Measurements from ENCODE around the gene RALGPS2. TPM values are rescaled to one million over a fixed set of nuclear protein-coding genes. Genes with fewer than 3 reads are reported as not detected.
A peak's percentile ranks its signal among the peaks of the same experiment; 100 is the strongest.

The RALGPS2 gene, protein sequence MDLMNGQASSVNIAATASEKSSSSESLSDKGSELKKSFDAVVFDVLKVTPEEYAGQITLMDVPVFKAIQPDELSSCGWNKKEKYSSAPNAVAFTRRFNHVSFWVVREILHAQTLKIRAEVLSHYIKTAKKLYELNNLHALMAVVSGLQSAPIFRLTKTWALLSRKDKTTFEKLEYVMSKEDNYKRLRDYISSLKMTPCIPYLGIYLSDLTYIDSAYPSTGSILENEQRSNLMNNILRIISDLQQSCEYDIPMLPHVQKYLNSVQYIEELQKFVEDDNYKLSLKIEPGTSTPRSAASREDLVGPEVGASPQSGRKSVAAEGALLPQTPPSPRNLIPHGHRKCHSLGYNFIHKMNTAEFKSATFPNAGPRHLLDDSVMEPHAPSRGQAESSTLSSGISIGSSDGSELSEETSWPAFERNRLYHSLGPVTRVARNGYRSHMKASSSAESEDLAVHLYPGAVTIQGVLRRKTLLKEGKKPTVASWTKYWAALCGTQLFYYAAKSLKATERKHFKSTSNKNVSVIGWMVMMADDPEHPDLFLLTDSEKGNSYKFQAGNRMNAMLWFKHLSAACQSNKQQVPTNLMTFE
- 16.0 TPM for total RNA-seq

DNA sequence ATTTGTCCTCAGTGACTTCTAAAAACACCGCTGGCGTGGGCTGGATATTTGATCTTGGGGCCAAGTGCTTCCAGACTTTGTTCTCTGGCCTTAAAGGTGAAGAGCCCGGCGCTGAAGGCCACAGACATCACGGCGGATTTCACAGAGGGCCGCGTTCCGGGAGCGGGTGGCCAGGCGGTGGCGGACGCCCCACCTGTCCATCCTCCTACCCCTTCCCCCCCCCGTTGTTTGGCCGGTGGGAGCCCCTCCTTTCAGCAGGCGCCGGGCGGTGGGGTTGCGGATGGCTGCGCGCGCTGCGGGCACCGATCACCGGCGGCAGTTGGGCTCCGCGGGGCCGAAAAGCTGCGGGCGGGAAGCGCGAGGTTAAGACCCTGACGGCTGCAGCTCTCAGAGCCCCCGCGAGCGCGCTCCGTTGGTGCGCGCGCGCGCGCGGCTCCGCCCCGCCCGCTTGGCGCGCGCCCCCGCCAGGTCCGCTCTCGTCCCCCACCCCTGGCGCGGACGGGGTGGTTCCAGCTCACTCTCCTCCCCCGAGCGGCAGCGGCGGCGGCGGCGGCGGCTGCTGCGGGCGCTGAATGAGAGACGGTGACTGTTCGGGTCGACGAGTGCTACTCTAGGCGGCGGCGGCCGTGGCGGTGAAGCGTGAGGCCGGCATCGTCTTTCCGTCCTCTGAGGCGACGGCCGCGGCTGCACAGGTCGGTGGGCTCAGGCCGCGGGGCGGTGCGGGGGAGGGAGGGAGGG, at the start of gene RALGPS2:
Gene RALGPS2, plus strand, starts transcription at position 517 of the 738 bp plus-strand sequence. CDS start 51,521 bp downstream, outside the sequence.
- ATAC-seq (peak; percentile 92), DNase-seq (ENCODE audit: low spot score) (peak; percentile 81)
- intact Hi-C loops (cut with DNase I) = no loop called here

DNA sequence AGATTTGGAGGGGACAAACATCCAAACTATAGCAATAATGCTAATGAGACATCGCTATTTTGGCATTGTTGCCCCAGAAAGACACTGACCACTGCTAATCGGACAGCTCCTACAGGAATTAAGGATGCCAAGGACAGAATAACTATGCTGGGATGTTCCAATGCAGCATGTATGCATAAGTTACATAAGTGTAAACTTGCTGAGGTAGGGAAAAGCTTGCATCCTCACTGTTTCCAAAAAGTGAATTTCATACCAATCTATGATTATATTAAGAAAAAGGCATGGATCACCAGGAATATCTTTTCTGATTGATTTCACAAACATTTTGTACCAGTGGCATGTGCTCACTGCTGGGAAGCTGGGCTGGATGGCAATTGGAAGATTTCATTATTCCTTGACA, 45.8 kb upstream of the RALGPS2 start:
- intact Hi-C loops (cut with DNase I) = no loop called here
- ATAC-seq = no peak
- DNase-seq (ENCODE audit: low spot score) = no peak

DNA sequence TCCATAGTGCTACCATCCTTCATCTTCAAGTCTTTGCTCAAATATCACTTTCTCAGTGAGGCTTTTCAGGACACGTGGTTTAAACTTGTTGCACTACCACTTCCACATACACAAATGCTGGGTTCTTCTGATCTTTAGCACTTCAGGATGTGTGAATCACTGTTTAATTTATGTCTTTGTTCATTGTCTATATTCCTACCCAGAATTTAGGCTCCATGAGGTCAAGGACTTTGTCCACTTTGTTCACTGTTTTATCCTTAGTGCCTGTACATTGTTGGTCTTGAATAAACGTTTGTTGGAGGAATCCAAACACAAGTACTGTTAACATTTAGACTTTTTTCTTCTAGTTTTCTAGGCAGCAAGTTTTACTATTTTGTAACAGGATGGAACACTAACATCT, 42.6 kb upstream of the RALGPS2 start:
- ATAC-seq (no peak), DNase-seq (ENCODE audit: low spot score) (no peak)
- intact Hi-C loops (cut with DNase I) = no loop called here

DNA sequence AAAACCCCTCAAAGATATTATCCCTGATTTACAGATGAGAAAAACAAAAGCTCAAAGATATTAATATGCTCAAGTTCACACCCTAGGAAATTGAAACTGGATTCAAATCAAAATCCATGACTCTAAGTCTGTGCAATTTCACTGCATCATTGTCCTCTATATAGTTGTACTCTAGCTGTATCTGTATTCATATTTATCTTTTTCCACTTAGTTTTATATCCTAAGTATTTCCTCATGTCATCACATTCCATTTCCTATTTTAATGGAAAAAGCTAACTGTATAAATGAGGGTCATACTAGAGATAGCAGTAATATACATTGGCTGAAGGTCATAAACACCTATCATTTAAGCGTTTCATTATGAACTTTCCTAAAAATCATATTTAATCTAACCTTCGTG, 42.2 kb upstream of the RALGPS2 start:
- no peak for DNase-seq (ENCODE audit: low spot score)
- no peak for ATAC-seq
- intact Hi-C loops (cut with DNase I) = no loop called here

DNA sequence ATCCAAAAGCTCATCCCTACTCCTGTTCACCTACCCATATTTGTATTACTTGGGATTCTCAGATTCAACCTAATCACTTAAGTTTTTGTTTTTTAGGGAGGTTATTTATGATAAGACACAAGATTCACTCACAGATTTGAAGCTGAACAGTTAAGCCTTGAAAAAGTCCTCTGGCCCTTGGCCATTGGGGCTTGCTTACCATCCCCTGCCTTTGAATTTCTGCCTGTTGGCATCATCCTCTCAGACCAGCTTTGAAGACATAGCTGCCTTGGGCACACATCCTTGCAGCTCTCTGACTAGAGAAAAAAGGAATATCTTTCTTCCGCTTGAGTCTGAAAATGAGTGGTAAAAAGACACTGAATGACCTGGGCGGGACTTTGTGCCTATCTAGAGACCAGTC, 41.8 kb upstream of the RALGPS2 start:
- ATAC-seq (no peak), DNase-seq (ENCODE audit: low spot score) (no peak)
- intact Hi-C loops (cut with DNase I) = no loop called here

DNA sequence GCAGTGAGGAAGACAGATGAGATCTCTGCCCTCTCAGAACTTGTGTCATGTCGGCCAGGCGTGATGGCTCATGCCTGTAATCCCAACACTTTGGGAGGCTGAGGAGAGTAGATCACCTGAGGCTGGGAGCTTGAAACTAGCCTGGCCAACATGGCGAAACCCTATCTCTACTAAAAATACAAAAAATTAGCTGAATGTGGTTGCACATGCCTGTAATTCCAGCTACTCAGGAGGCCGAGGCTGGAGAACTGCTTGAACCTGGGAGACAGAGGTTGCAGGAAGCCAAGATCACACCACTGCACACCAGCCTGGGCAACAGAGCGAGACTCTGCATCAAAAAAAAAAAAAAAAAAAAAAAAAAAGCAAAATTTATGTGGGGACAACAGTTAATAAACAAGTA, 40.9 kb upstream of the RALGPS2 start:
- ATAC-seq (no peak), DNase-seq (ENCODE audit: low spot score) (no peak)
- intact Hi-C loops (cut with DNase I) = no loop called here

DNA sequence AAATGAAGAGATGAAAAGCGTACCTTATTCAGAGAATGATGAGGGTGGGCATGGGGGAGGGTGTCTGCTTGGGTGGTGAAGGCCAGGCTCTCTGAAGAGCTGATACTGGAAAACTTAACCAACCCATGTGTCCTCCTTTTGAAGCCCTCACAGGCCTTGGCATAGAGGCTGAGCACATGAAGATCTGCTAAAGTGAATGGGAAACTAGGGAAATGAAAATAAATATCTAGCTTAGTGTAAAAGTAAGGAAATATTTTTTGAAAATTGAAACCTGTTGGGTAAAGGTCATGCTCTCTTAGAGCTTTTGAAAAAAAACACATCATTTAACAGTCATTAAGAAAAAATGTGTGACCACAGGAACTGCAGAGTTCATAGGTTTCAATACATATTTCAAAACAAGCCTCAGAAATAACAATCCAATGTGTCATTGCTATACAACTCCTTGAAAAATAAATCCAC, 40.5 kb upstream of the RALGPS2 start:
- intact Hi-C loops (cut with DNase I) = no loop called here
- no peak for DNase-seq (ENCODE audit: low spot score)
- ATAC-seq = peak; percentile 82

DNA sequence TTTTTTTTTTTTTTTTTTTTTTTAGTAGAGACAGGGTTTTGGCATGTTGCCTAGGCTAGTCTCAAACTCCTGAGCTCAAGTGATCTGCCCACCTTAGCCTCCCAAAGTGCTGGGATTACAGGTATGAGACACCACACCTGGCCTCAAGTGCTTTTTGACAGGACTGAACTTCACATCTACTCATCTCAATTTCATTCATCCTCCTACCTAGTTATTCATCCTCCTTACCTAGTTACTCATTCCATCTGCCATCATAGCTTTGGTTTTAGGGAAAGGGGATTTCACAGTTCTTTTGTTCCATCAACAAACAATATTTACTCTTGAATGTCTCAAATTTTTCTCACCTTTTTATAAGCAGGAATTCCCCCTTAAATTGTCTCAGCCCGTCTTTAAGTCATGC, 38.6 kb upstream of the RALGPS2 start:
- ATAC-seq (no peak), DNase-seq (ENCODE audit: low spot score) (no peak)
- intact Hi-C loops (cut with DNase I) = no loop called here

DNA sequence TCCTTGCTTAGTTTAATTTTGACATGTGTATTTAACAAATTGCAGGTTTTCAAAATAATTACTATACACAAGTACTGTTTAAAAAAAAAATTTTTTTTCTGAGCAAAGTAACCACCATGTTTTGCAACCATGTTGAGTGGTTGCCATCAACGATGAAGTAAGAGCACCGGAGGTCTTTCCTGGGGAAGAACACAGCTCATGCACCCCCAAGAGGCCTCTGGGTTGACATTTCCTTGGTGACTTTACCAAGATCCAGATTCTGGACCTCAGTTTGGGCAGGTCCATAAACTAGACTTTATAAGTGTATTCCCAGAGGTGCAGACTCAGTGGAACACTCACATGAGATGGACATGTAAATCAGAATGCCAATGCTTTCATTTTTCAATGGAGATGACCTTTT, 36.8 kb upstream of the RALGPS2 start:
- intact Hi-C loops (cut with DNase I) = no loop called here
- DNase-seq (ENCODE audit: low spot score) (no peak), ATAC-seq (peak; percentile 47)

DNA sequence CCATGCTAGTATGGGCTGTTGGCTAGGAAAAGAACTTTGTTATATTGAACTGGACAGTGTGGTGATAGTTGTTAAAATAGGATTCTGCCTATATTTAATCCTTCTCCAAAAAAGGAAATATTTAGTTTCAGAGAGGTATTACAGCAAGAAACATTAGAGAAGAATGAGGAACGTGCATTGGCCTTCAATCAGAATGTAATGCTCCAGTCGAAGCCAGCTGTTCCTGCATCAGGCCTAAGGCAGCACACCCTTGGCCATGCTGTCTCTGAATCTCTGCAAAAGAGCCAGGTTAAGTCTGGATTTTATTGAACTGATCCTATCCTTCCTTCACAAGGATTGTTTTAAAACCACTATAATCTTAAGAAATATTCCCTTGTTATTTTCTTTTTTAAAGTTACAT, 35.3 kb upstream of the RALGPS2 start:
- ATAC-seq = no peak
- intact Hi-C loops (cut with DNase I) = no loop called here
- no peak for DNase-seq (ENCODE audit: low spot score)

DNA sequence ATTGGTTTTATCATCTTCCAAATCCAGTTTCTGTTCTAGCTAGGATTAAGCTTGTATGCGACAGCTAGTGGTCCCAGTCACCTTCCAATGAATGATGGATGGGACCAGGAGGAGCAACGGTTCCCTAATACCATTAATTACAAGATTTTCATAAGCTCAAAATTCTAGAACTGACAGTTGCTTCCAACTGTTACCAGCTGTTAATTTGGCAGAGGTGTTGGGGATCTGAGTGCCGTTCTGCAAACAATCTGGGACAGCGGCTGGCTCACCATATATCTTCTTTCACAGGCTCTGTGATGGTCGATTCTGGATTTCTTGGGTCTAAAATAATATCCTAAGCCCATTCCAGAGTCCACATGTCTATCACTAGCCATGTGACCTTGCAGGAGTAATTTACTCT, 34.5 kb upstream of the RALGPS2 start:
- intact Hi-C loops (cut with DNase I) = no loop called here
- DNase-seq (ENCODE audit: low spot score) (no peak), ATAC-seq (no peak)

DNA sequence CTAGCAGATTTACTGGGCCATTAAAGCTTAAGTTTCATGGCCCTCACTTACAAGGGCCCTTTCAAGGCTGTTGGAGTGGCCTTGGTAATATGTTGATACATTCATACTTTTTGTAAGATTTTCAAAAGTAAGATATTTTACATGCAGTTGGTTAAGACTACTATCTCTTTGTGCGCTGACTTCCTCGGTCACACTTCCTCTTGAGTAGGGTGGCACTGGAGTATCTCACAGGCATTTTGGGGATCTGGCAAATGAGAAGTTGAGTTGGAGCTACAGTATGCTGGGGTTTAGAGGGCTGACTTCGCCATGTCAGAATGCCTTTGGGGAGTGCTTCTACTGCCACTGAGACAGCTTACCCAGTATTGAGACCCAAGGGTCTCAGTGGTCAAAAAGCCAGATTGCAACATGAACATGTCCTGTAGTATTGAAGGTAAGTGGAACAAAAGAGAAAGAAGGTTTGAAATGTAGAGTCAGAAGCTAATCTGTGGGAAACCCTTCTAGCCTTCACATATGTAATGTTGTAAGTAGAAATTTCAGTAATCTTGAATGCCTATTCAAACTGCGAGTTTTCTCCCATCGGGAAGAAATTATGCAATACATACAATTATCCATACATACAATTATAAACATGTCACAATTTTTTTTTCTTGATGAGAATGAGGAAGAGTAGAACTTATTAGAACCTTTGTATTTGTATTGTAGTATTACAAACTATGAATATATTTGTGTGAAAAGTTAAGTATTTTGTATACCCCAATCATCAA, 32.3 kb upstream of the RALGPS2 start:
- ATAC-seq = no peak
- no peak for DNase-seq (ENCODE audit: low spot score)
- intact Hi-C loops (cut with DNase I) = no loop called here

DNA sequence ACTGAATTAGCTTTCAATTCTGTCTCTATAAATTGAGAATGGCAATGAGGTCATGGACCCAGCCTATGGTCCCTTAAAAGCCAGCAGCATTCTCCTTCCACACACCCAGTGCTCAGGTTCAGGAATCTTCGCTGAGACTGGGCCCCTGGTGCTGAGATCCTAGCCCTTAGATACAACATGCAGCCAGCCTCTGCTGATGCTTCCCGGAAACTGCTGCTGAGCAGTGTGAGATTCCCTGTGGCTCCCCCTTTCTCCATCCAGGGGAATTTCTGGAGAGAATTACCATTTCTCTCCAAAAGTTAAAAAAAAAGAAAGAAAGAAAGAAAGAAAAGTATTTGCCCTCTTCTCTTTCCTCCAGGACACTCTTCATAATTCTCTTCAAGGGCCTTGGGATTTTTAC, 31.7 kb upstream of the RALGPS2 start:
- ATAC-seq (no peak), DNase-seq (ENCODE audit: low spot score) (no peak)
- intact Hi-C loops (cut with DNase I) = no loop called here

DNA sequence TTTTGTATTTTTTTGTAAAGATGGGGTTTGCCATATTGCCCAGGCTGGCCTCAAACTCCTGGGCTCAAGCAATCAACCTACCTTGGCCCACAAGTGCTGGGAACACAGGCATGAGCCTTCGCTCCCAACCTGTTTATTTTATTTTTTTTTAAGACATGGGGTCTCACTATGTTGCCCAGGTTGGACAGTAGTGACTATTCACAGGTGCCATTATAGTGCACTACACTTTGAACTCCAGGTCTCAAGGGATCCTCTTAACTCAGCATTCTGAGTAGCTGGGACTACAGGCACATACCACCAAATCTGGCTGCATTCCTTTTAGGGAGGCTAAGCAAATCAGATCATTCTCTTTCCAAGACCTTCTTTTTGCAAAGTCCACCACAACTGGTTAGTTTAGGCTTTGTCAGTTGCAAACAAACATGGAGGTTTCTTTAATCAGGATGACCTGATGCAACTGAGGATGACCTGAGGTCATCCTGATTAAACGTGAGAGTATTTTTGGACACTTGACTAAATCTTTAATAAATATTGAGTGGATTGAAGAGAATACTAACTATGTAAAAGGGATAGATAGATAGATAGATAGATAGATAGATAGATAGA, 30.0 kb upstream of the RALGPS2 start:
- ATAC-seq (no peak), DNase-seq (ENCODE audit: low spot score) (no peak)
- intact Hi-C loops (cut with DNase I) = no loop called here

DNA sequence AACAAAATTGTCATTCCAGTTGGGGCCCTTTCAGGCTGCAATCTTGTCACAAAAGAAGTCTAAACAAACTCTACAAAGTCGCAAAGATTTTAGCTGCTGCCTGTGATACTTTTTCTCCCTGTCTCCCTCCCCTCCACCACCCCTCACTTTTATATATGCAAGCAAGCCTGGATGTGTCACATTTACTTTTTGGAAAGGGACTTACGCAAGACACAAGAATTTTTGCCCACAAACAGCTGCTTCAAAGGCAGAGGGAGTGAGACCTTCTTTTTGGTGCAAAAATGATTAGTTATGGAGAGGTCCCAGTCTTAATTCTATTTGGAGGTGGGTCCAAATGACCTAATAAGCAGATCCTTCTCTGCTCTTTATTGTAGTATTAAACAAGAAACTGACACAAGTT, 22.9 kb upstream of the RALGPS2 start:
- ATAC-seq = no peak
- DNase-seq (ENCODE audit: low spot score) = no peak
- intact Hi-C loops (cut with DNase I) = no loop called here

DNA sequence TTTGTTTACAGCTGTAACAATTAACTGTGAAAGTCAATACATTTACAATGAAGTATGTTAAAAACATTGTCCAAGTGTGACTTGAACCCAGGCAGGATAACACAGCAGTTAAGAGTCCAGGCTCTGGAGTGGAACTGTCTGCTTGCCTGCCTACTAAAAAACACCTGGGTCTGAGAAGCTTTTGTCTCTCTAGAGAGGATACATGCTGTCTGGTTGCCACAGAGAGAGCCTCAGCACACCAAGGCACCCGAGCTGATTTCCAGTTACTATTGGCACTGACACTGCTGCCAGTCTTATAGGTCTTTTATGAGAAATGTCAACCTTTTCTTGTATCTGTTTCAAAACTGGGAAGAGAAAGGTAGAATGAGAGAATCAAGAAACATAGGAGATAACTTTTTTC, 20.2 kb upstream of the RALGPS2 start:
- no peak for ATAC-seq
- intact Hi-C loops (cut with DNase I) = no loop called here
- no peak for DNase-seq (ENCODE audit: low spot score)

DNA sequence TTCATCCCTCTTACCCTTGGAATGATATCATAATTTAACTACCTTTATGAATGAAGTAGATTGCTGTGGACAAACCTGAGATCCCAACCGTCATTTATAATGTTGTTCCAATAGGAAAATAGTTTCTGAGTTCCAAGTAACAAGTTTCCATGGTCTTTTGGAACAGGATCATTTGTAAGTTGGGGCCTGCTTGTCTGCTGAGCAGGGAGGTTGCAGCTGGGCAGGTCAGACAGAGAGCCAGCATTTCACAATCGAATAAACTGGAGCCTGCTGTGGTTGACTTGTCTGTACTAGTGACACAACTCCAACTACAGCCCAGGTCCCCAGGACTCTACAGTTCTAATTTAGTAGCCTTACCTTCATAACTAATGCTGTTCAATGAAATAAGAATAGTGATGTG, 18.6 kb upstream of the RALGPS2 start:
- ATAC-seq (peak; percentile 99), DNase-seq (ENCODE audit: low spot score) (no peak)
- intact Hi-C loops (cut with DNase I) = no loop called here

DNA sequence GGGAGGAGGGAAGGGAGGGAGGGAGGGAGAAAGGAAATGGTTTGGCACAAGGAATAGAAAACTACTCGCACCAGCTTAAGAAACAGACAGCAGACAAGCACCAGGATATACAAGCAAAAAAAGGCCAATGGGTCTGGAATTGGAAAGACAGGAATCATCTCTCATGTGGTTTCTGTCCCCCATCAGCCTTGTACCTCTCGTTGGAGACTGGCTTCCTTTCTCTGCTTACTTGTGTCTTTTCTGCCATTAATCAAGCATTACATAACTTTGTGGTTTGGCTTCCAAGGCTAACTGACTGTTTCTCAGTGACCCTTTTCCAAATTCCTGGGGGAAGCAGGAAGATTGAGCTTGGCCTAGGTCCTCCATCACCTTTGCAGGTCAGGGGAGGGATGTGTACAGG, 11.8 kb upstream of the RALGPS2 start:
- no peak for ATAC-seq
- intact Hi-C loops (cut with DNase I) = no loop called here

DNA sequence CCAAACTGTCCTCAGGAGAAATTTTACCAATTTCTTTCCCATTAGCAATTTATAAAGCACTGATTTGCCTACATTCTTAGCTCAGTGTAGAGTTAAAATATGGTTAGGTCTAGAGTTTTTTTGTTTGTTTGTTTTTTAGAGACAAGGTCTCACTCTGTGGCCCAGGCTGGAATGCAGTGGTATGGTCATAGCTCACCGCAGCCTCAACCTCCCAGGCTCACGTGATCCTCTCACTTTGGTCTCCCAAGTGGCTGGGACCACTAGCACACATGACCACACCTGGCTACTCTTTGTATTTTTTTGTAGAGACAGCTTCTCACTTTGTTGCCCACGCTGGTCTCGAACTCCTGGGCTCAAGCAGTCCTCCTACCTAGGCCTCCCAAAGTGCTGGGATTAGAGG, 10.6 kb upstream of the RALGPS2 start:
- DNase-seq (ENCODE audit: low spot score) = no peak
- ATAC-seq = no peak
- intact Hi-C loops (cut with DNase I) = no loop called here

More for the DNA sequence above, 11.8 kb upstream of the RALGPS2 start:
- DNase-seq (ENCODE audit: low spot score) = no peak

All from sciatic nerve (tissue), 2 donors.